B cell (primary cell): ENCODE results near the gene TMPO.

ENCODE experiments used
- CTCF ChIP-seq: fragments of 200-600 bp; IDR thresholded peaks from one replicate; pipeline ENCODE4 v1.8.0; 2022; ENCODE audit warnings: antibody characterized with exemption, mild to moderate bottlenecking
- EZH2 ChIP-seq: IDR thresholded peaks from 2 replicates; pipeline ENCODE4 v1.6.1; 2012; ENCODE audit warnings: borderline replicate concordance, low read depth, mild to moderate bottlenecking, moderate library complexity, low read length; ENCODE audit not compliant: insufficient read depth, poor library complexity, severe bottlenecking

GRCh38 chr12:98580695-98581094 lies 65.3 kb downstream of the TMPO start:
- no peak for TF ChIP-seq EZH2
- TF ChIP-seq CTCF: no peak
